ENCODE results near the gene TLCD2.
"Not testable (repeated sequence)": the region's sequence is repeated elsewhere in the genome, so short reads cannot be mapped to it uniquely, and the experiment has no call there.

The TLCD2 gene

DNA sequence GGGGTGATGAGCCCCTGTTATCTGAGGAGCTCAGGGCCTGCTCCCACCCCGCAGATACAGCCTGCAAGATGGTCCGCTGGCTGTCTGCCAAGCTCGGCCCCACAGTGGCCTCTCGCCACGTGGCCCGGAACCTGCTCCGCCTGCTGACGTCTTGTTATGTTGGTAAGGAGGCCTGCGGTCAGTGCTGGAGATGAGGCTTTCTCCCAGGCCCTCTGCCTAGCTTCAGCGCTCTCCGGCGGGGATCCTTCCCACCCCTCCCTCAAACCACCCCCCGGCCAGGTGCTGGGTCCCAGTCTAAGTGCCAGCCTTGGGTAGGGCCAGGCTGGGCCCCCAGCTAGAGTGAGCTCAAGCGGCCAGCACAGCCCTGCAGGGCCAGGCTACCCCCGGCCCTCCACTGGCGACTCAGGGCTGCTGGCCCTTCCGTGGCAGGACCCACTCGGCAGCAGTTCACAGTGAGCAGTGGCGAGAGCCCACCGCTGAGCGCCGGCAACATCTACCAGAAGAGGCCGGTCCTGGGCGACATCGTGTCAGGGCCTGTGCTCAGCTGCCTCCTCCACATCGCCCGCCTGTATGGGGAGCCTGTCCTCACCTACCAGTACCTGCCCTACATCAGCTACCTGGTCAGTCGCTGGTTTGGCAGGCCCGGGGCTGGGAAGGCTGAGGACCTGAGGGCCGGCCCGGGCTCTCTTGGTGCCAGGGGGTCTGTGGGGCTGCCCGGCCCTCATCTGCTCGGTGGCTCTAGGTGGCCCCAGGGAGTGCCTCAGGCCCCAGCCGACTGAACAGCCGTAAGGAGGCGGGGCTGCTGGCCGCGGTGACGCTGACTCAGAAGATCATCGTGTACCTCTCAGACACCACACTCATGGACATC, 20.4 kb upstream of the TLCD2 start:
- H3K4me3 Mint-ChIP-seq: no peak overlapping the region
- H3K4me1 Mint-ChIP-seq (ENCODE audit: low read depth): peaks cover 90% of the 10 kb centered on the region
- H3K27me3 Mint-ChIP-seq: no peaks in the 10 kb centered on the region
- H3K36me3 Mint-ChIP-seq (ENCODE audit: low read depth): peaks cover 100% of the 10 kb centered on the region
- no peaks in the 10 kb centered on the region for H3K9me3 Mint-ChIP-seq
- peak overlapping the region; percentile 86 for H3K27ac Mint-ChIP-seq
- intact Hi-C loops (cut with micrococcal nuclease): no loop called here

DNA sequence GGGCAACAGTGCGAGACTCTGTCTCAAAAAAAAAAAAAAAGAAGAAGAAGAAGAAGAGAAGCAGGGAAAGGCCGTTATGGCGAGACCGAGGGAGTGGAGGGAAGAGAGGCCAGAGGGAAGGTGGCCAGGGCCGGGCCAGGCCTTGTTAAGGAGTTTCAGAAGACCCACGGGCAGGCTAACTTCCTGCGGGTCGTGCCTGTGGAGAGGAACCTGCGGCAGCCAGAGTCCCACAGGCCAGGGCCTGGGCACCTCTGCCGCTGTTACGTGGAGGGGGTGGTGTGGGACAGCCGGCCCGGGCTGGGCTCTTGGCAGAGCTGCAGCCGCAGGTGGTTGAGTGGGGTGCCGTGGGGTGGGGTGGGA, 19.8 kb upstream of the TLCD2 start:
- no peaks in the 10 kb centered on the region for H3K27me3 Mint-ChIP-seq
- peaks cover 100% of the 10 kb centered on the region for H3K36me3 Mint-ChIP-seq (ENCODE audit: low read depth)
- no peaks in the 10 kb centered on the region for H3K9me3 Mint-ChIP-seq
- H3K4me1 Mint-ChIP-seq (ENCODE audit: low read depth): peaks cover 89% of the 10 kb centered on the region
- intact Hi-C loops (cut with micrococcal nuclease): loop anchor here (5.0 kb wide), 1 partner anchor 32 kb away; the partner anchor contains the start of gene SERPINF1
- H3K4me3 Mint-ChIP-seq: peak overlapping the region; percentile 75
- peak overlapping the region; percentile 86 for H3K27ac Mint-ChIP-seq

DNA sequence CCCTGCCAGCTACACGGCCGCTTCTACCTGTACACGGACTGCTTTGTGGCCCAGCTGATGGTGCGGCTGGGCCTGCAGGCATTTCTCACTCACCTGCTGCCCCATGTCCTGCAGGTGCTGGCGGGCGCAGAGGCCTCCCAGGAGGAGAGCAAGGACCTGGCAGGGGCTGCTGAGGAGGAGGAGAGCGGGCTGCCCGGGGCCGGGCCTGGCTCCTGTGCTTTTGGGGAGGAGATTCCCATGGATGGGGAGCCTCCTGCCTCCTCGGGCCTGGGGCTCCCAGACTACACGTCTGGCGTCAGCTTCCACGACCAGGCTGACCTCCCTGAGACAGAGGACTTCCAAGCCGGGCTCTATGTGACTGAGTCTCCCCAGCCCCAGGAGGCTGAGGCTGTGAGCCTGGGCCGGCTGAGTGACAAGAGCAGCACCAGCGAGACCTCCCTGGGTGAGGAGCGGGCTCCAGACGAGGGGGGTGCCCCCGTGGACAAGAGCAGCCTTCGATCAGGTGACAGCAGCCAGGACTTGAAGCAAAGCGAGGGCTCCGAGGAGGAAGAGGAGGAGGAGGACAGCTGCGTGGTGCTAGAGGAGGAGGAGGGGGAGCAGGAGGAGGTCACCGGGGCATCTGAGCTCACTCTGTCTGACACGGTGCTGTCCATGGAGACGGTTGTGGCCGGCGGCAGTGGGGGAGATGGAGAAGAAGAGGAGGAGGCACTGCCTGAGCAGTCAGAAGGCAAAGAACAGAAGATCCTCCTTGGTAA, 17.9 kb upstream of the TLCD2 start:
- H3K4me1 Mint-ChIP-seq (ENCODE audit: low read depth): peaks cover 81% of the 10 kb centered on the region
- peak overlapping the region; percentile 86 for H3K27ac Mint-ChIP-seq
- H3K36me3 Mint-ChIP-seq (ENCODE audit: low read depth): peaks cover 83% of the 10 kb centered on the region
- H3K4me3 Mint-ChIP-seq: peak overlapping the region; percentile 75
- H3K27me3 Mint-ChIP-seq: no peaks in the 10 kb centered on the region
- intact Hi-C loops (cut with micrococcal nuclease): loop anchor here (5.0 kb wide), 1 partner anchor 34 kb away; the partner anchor contains the start of gene SERPINF1
- no peaks in the 10 kb centered on the region for H3K9me3 Mint-ChIP-seq

DNA sequence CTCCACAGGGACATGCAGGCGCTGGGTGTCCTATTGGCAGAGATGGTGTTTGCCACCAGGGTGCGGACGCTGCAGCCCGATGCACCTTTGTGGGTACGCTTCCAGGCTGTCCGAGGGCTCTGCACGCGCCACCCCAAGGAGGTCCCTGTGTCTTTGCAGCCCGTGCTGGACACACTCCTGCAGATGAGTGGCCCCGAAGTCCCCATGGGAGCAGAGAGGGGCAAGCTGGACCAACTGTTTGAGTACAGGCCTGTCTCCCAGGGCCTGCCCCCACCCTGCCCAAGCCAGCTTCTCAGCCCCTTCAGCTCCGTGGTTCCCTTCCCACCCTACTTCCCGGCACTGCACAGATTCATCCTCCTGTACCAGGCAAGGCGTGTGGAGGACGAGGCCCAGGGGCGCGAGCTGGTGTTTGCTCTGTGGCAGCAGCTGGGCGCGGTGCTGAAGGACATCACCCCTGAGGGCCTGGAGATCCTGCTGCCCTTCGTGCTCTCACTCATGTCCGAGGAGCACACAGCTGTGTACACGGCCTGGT, 17.1 kb upstream of the TLCD2 start:
- no peaks in the 10 kb centered on the region for H3K9me3 Mint-ChIP-seq
- peak overlapping the region; percentile 75 for H3K4me3 Mint-ChIP-seq
- H3K4me1 Mint-ChIP-seq (ENCODE audit: low read depth): peaks cover 81% of the 10 kb centered on the region
- peaks cover 76% of the 10 kb centered on the region for H3K36me3 Mint-ChIP-seq (ENCODE audit: low read depth)
- peak overlapping the region; percentile 86 for H3K27ac Mint-ChIP-seq
- no peaks in the 10 kb centered on the region for H3K27me3 Mint-ChIP-seq
- intact Hi-C loops (cut with micrococcal nuclease): loop anchor here (5.0 kb wide), 1 partner anchor 35 kb away; the partner anchor contains the start of gene SERPINF1

DNA sequence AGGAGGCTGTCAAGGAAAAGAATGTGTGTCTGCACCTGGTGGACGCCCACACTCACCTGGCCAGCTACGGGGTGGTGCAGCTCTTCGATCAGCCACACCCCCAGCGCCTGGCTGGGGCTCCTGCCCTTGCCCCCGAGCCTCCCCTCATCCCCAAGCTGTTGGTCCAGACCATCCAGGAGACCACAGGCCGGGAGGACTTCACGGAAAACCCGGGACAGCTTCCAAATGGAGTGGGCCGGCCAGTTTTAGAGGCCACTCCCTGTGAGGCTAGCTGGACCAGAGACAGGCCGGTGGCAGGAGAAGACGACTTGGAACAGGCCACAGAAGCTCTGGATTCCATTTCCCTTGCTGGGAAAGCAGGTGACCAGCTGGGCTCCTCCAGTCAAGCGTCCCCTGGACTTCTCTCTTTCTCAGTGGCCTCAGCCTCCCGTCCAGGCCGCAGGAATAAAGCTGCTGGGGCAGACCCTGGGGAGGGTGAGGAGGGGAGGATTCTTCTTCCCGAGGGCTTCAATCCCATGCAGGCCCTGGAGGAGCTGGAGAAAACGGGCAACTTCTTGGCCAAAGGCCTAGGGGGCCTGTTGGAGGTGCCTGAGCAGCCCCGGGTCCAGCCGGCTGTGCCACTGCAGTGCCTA, 16.6 kb upstream of the TLCD2 start:
- Mint-ChIP-seq H3K4me3 (peak overlapping the region; percentile 88), H3K27me3 (no peaks in the 10 kb centered on the region), H3K36me3 (ENCODE audit: low read depth) (peaks cover 70% of the 10 kb centered on the region), H3K4me1 (ENCODE audit: low read depth) (peaks cover 84% of the 10 kb centered on the region), H3K9me3 (no peaks in the 10 kb centered on the region), H3K27ac (peak overlapping the region; percentile 46)
- intact Hi-C loops (cut with micrococcal nuclease): loop anchor here (5.0 kb wide), 1 partner anchor 36 kb away; the partner anchor contains the start of gene SERPINF1

DNA sequence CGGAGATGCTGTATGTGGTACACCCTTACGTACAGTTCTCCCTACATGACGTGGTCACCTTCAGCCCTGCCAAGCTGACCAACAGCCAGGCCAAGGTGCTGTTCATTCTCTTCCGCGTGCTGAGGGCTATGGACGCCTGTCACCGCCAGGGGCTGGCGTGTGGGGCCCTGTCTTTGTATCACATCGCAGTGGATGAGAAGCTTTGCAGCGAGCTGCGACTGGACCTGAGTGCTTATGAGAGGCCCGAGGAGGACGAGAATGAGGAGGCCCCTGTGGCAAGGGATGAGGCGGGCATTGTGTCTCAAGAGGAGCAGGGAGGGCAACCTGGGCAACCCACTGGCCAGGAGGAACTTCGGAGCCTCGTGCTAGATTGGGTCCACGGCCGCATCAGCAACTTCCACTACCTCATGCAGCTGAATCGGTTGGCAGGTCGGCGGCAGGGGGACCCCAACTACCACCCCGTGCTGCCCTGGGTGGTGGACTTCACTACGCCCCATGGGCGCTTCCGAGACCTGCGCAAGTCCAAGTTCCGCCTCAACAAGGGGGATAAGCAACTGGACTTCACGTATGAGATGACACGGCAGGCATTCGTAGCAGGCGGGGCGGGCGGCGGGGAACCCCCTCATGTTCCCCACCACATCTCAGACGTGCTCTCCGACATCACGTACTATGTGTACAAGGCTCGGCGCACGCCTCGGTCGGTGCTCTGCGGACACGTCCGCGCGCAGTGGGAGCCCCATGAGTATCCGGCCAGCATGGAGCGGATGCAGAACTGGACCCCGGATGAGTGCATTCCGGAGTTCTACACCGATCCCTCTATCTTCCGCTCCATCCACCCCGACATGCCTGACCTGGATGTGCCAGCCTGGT, 15.7 kb upstream of the TLCD2 start:
- H3K36me3 Mint-ChIP-seq (ENCODE audit: low read depth): peaks cover 61% of the 10 kb centered on the region
- peak overlapping the region; percentile 88 for H3K27ac Mint-ChIP-seq
- no peaks in the 10 kb centered on the region for H3K9me3 Mint-ChIP-seq
- H3K4me3 Mint-ChIP-seq: peak overlapping the region; percentile 88
- H3K27me3 Mint-ChIP-seq: no peaks in the 10 kb centered on the region
- intact Hi-C loops (cut with micrococcal nuclease): loop anchor here (5.0 kb wide), 1 partner anchor 36 kb away; the partner anchor contains the start of gene SERPINF1
- H3K4me1 Mint-ChIP-seq (ENCODE audit: low read depth): peaks cover 82% of the 10 kb centered on the region

DNA sequence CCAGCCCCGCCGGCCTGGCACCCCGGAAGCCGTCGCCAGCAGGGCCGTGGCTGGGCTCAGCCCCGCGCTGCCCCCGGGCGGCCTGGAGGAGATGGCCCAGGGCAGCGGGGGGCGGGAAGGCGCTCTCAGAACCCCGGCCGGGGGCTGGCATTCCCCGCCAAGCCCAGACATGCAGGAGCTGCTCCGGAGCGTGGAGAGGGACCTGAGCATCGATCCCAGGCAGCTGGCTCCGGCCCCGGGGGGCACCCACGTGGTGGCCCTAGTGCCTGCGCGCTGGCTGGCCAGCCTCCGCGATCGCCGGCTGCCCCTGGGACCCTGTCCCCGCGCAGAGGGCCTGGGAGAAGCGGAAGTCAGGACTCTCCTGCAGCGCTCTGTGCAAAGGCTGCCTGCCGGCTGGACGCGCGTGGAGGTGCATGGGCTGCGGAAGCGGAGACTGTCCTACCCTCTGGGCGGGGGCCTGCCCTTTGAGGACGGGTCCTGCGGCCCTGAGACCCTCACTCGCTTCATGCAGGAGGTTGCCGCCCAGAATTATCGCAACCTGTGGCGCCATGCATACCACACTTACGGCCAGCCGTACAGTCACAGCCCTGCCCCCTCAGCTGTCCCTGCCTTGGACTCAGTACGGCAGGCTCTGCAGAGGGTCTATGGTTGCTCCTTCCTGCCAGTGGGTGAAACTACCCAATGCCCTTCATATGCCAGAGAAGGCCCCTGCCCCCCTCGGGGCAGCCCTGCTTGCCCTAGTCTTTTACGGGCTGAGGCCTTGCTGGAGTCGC, 14.9 kb upstream of the TLCD2 start:
- no peaks in the 10 kb centered on the region for H3K9me3 Mint-ChIP-seq

DNA sequence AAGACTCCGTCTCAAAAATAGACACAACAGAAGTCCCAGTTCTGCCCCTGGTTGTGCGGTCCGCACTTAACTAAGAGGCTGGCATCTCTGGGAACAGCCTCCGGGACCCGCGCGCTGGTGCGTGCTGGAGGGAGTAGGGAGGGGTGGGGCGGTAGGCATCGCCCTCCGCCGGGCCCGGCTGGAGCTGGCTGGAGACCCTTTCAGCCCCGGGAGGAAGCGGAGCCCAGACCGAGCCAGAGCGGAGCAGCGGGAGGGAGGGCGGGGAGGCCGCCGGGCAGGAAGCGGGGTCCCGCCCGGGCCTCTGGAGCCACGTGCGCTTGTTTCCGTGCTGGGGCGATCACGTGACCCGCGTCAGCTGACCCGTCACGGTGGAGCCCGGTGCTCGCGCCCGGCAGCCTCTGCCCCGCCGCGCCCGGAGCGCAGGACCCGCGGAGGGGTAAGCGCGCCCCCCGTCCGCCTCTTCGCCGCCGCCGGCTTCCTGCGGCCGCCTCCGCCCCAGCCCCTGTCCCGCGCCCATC, 14.2 kb upstream of the TLCD2 start, which contains the start of gene WDR81:
WDR81 (plus strand) TSS at position 354 of the 518 bp plus-strand sequence. CDS start 256 bp downstream, outside the sequence.
- H3K4me1 Mint-ChIP-seq (ENCODE audit: low read depth): peaks cover 75% of the 10 kb centered on the region
- intact Hi-C loops (cut with micrococcal nuclease): no loop called here
- H3K4me3 Mint-ChIP-seq: peak within 1 kb of the TSS; percentile 88
- H3K9me3 Mint-ChIP-seq: no peaks in the 10 kb centered on the region
- H3K27ac Mint-ChIP-seq: peak within 1 kb of the TSS; percentile 88
- H3K27me3 Mint-ChIP-seq: no peaks in the 10 kb centered on the region
- H3K36me3 Mint-ChIP-seq (ENCODE audit: low read depth): peaks cover 47% of the 10 kb centered on the region

More for the DNA sequence above, 14.9 kb upstream of the TLCD2 start:
- no peaks in the 10 kb centered on the region for H3K27me3 Mint-ChIP-seq
- peak overlapping the region; percentile 88 for H3K27ac Mint-ChIP-seq
- peak overlapping the region; percentile 88 for H3K4me3 Mint-ChIP-seq
- H3K36me3 Mint-ChIP-seq (ENCODE audit: low read depth): peaks cover 53% of the 10 kb centered on the region
- intact Hi-C loops (cut with micrococcal nuclease): loop anchor here (5.0 kb wide), 1 partner anchor 37 kb away; the partner anchor contains the start of gene SERPINF1
- peaks cover 82% of the 10 kb centered on the region for H3K4me1 Mint-ChIP-seq (ENCODE audit: low read depth)

DNA sequence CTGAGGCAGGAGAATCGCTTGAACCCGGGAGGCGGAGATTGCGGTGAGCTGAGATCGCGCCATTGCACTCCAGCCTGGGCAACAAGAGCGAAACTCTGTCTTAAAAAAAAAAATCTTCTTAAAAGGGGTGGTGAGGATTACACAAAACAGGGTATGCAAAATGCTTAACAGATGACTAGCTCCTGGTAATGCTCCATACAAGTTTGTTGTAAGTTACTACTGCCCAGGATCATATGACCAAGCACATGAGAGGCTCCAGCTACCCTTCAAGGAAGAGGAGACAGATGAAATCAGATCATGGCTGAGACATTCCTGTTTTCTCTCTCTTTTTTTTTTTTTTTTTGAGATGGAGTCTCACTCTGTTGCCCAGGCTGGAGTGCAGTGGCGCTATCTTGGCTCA, 11.8 kb upstream of the TLCD2 start:
- intact Hi-C loops (cut with micrococcal nuclease); H3K9me3 Mint-ChIP-seq; H3K4me3 Mint-ChIP-seq; H3K27me3 Mint-ChIP-seq: not testable (repeated sequence)
- Mint-ChIP-seq H3K36me3 (ENCODE audit: low read depth) (peaks cover 30% of the 10 kb centered on the region), H3K27ac (peak overlapping the region; percentile 88), H3K4me1 (ENCODE audit: low read depth) (peaks cover 69% of the 10 kb centered on the region)

DNA sequence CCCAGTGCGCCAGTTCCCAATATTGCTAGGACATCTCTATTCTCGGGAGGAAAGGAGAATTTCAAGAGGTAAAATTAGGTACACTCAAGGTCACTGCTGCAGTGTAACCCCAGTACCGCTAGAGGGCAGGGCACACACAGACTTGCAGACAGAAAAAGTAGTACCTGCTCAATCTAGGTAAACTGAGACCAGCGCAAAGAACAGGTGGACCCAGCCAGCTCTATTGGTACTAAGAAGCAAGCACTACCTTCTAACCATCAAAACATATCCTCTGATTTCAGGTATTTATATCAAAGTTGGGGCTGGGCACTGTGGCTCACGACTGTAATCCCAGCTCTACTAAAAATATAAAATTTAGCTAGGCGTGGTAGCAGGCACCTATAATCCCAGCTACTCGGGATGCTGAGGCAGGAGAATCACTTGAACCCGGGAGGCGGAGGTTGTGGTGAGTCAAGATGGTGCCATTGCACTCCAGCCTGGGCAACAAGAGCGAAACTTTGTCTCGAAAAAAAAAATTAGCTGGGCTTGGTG, 10.7 kb upstream of the TLCD2 start:
- Mint-ChIP-seq H3K9me3 (no peaks in the 10 kb centered on the region), H3K36me3 (ENCODE audit: low read depth) (peaks cover 29% of the 10 kb centered on the region), H3K27me3 (no peaks in the 10 kb centered on the region), H3K4me1 (ENCODE audit: low read depth) (peaks cover 59% of the 10 kb centered on the region), H3K4me3 (no peak overlapping the region), H3K27ac (no peak overlapping the region)
- intact Hi-C loops (cut with micrococcal nuclease): no loop called here

DNA sequence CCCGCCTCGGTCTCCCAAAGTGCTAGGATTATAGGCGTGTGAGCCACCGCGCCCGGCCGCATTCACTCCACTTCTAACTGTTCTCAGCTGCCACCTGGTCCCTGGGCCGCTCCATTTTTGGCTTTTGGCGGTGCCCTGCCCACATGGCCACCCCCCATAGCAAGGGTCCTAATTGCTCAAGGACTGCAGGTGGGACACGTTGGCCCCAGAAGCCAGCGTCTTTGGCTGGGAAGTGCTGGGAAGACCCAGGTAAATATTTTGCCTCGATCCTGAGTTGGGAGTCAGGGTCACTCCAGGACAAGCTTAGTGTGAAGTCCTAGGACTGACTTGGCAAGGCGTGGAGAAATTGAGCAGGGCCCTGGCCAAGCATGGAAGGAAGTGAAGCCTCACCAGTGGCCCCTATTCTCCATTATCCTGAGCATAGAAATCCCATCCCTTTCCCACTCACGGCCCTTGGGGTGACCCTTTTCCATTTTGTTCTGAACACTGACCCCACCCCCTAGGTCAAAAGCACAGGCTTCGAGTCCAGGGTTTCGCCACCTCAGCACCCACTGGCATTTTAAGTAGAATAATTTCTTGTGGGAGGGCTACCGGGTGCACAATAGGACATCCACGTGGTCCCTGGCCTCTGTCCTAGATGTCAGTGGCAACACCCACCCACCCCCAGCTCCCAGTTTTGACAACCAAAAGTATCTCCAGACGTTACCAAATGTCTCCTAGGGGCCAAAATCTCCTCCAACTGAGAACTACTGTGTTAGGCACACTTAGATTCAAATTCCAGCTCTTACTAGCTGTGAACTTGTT, 8.4 kb upstream of the TLCD2 start:
- Mint-ChIP-seq H3K27ac (peak overlapping the region; percentile 99), H3K36me3 (ENCODE audit: low read depth) (peaks cover 40% of the 10 kb centered on the region), H3K9me3 (no peaks in the 10 kb centered on the region), H3K4me1 (ENCODE audit: low read depth) (peaks cover 60% of the 10 kb centered on the region), H3K27me3 (no peaks in the 10 kb centered on the region), H3K4me3 (peak overlapping the region; percentile 99)
- intact Hi-C loops (cut with micrococcal nuclease): loop anchor here (5.0 kb wide), 1 partner anchor 149 kb away; no protein-coding TSS in a partner anchor

All from dendritic cell treated with granulocyte-macrophage colony-stimulating factor and Interleukin-4, amounts not matched to agents 40 ng/mL and 50 ng/mL, for 4 days (primary cell).